NOMO-1 (cell line): ENCODE measurements around the gene SOX15.
"Not testable (repeated sequence)": the region's sequence is repeated elsewhere in the genome, so short reads cannot be mapped to it uniquely, and the experiment has no call there.

Experiments used
- DNase-seq, 2 experiments: peaks; one replicate each; lab custom pipeline; 2025; ENCODE audit not compliant: unreplicated experiment in 2 of 2; lab: John Stamatoyannopoulos, UW

The SOX15 gene

DNA sequence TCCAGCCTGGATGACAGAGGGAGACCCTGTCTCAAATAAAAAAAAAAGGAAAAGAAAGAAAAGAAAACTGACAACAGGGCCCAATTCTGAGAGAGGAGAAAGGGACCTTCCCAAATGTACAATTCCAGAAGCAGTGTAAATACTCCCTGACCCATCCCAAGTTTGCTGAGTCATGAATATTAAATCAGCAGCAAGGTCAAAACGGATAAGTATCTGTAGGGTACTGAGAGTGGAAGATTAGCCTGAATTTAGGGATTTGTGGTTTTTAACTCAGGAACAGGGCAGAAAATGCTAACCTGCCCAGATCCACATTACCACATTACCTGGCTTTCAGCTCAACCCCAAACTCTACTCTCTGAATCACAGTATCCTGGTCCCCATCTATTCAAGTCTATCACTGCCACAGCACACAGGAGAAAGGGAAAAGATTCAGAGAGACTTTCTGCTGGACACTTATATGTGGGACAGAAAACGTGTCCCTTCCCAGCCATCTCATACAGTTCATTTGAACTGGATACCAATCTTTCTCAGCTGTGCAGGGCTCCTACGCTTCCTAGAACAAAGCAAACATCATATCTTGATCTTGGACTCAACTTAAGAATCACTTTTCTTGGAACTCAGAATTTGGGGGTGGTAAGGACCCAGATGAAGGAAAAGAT, 21.9 kb upstream of the SOX15 start:
- no peak for DNase-seq

DNA sequence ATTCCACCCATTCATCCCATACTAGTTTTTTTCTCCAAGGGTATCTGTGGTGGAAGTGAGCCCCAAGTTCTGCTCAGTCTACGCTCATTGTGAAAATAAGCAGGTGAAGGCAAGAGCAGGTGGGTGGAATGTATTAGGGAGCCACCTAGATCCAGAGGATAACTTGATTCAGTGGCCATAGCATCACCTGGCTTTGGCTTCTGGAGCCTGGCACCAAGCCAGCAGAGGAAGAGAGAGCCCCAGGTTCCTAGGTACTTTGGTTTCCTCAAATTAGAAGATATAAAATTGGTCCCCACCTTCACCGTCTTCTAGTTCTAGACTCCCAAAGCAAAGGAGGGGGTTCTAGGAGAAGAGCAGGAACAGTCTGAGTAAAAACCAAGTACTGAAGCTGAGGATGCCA, 20.7 kb upstream of the SOX15 start:
- no peak for DNase-seq

DNA sequence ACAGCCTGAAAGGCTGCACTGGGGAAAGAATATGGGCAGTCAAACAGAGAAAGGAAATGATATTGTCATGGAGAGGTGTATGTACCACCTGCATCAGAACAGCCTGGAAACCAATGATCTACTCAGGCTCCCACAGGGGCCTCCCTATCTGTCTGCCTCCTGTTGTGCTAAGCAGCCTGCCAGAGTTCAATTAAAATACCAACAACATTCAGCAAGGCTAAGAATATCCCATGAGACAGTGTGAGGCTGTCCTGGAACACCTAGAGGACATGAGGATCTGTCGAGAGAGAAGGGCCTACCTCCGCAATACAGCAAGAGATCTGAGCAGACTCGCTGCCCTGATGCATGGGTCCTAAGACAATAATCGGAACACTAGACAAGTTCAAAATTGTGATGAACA, 16.4 kb upstream of the SOX15 start:
- no peak for DNase-seq

DNA sequence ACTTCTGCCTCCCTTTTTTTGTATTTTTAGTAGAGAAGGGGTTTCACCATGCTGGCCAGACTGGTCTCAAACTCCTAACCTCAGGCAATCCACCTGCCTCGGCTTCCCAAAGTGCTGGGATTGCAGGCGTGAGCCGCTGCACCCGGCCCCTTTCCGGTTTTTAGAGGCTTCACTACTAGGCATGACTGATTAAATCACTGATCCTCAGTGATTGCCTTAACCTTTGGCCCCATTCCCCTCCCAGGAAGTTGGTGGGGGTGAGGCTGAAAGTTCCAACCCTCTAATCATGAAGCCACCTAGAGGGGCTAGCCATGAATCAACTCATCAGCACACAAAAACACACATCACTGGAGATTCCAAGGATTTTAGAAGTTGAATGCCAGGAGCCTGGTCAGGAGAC, 7.7 kb upstream of the SOX15 start:
- not testable (repeated sequence) for DNase-seq

DNA sequence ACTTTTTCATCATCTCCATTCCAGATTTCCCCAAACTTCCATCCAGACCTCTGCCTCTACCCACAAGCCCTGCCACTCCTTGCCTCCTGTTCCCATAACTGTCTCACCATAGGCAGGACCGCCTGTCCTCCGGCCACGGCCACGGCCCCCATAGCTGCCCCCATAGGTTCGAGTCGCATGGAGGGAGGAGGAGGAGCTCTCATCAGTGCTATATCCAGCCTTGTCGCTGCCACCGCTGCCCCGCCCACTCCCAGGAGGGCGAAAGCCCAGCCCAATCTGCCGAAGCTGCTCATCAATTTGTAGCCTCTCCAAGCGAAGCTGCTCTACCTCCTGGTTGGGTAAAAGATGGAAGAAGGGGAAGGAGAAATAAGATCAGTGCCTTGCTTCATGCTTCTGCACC, 3.4 kb upstream of the SOX15 start:
- DNase-seq = no peak

DNA sequence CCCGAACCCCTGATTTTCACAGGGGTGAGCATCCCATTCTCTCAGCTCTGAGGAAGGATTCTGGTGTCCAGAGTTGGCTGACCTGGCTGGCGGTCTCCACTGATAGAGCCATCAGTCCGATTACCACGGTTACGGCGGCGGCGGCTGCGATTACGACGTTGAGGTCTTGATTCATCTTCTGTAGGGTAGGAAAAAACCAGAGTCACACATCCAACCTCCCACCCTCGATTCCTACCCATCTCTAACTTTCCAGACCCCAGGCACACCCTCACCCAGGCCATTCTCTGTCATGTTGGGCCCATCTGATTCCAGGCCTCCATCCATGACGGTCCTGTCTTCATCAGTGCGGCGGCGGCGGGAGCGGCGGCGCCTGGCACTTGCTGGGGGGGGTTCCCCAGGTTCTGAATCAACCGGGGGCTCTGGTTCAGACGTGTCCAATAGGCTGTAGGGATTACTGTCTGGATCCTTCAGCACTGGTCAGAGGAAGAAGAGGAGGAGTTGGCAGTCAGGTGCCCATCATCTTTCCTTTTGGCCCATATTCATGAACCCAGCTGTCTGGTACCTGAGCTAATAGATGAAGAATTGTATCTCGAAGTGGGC, 2.6 kb upstream of the SOX15 start:
- no peak for DNase-seq

DNA sequence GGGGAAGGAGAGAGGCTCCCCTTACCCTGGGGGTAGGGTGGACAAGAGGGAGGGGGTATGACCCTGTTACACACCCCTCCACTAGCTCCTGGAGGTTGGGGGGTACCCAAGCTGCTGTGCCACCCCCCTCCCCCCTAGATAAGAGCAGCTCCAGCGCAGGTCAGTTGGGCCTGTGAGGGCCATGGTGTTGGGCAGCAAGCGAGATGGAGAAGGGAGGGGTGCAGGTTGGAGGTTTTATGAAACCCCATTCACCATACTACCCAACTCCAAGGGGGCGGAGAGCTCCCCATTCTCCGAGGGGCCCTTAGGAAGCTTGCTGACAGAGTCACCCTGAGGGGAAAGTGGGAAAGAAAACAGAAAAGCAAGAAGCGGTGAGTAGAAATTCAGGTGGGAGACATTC, 1.7 kb upstream of the SOX15 start:
- no peak for DNase-seq

DNA sequence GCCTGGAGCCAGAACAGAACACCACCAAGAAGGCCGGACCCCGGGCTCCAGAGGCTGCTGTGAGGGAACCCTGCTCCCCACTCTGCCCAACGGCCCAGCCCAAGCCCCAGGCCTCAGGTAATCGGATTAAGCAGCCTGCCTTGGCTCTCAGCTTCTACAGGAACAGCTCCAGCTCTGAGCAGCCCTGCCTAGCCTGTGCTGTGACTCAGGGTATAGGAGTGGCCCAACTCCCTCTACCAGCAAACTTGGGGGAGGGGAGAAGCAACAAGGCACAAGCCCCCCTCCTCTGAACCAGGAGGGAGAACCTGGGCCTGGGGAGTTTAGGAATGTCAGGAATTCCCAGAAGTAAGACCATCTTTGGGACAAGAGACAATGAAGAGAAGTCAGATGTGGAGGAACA, 849 bp upstream of the SOX15 start:
- no peak for DNase-seq

DNA sequence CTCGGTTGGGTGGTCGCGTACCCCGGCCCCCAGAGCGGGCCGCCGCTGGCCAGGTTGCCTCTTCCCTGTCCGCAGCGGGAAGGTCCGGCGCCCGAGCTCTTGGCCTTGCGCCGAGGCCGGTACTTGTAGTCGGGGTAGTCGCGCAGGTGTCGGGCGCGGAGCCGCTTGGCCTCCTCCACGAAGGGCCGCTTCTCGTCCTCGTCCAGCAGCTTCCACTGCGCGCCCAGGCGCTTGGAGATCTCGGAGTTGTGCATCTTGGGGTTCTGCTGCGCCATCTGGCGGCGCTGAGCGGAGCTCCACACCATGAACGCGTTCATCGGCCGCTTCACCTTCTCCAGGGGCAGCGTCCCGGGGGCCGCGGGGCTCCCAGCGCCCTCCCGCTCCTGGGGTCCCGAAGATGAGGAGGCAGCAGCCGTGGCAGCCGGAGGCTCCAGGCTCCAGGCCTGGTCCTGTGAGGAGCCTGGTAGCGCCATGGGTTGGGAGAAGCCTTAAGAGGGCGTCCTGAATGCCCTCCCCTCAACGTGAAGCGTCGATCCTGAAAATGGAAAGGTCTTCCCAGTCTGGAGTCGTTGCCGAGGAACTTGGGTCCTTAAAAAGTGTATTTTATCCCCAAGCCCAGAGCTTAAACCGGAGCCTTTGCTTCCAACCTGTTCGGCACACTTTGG, 558 bp downstream of the SOX15 start:
- DNase-seq = peak; percentile 63 to 74

DNA sequence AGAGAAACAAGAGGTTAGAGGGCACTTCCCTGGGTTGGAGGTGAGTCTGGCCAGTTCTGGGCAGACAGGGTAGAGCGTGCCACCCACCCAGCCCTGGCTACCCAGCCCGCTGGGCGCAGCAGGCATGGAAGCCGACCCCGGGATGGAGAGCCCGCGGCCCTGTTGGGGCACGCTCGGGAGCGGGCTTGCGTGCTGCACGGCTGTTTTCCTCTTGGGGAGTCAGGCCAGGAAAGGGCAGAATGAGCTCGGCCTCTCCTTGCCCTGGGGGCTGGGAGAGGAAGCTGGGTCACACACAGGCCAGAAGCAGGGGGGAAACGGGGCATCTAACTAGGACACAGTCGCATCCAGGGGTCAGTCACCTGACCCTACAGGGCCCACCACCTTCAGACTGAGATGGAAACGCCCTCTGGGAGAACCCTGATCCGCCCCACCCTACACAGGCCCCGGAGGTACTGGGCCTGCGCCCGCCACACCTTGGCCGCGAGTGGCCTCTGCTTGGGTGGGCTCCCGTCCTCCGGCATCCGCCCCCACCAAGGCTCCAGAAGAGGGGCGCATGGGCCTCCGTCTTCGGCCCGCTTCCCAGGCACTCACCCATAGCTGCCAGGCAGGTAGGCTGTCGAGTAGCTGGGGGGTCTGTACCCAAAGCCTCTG, 1.2 kb downstream of the SOX15 start:
- no peak for DNase-seq

DNA sequence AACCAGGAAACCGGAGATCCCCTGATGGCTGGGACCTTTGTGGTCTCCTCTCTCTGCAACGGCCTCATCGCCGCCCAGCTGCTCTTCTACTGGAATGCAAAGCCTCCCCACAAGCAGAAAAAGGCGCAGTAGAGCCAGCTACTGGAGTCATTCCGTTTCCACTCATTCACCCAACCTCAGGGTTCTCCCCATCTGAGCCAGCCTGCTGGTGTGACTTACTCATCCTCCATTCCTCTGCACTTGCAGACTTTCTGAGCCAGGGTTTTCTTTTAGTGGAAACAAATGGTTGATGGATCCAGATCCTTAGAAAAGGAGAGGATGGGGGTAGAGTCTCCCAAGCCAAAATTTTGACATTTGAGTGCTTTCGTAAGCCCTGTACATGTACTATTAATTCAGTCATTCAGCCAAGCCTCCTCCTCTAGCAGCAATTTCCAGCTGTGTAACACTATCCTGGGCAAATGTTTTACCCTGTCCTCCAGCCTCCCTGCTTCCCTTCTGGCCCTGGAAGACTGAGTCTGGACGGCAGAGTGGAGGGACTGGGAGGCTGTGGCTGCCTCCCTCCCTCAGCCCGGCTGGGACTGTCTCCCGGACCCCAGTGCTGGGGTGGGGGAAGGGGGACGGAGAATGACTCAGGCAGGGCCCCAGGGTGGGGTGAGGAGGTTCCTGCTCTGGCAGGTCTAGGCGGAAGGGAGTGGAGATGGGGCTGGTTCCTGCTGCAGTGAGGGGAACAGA, 2.3 kb downstream of the SOX15 start:
- peak; percentile 26 to 42 for DNase-seq

DNA sequence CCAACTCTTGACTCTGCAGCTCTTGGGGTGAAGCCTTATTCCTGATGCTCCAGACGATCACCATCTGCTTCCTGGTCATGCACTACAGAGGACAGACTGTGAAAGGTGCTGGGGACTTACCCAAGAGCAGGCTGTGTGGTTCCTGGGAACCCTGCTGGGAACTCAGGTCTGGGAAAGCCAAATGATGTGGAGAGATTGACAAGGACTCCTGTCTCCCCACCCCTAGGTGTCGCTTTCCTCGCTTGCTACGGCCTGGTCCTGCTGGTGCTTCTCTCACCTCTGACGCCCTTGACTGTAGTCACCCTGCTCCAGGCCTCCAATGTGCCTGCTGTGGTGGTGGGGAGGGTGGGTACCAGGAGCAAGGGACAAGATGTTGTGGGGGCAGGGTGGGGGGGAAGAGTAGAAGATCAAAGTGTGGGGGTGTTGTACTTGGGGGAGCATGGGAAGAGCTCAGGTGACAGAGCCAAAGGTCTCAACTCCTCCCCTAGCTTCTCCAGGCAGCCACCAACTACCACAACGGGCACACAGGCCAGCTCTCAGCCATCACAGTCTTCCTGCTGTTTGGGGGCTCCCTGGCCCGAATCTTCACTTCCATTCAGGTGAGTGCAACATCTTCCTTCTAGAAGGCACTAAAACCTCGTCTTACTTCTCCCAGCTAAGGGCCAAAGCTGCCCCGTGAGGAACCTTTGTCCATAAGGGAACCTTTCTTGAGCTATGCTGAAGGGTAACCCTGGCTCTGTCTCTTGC, 3.0 kb downstream of the SOX15 start:
- DNase-seq = peak in 1 of 2 experiments; percentile 26

DNA sequence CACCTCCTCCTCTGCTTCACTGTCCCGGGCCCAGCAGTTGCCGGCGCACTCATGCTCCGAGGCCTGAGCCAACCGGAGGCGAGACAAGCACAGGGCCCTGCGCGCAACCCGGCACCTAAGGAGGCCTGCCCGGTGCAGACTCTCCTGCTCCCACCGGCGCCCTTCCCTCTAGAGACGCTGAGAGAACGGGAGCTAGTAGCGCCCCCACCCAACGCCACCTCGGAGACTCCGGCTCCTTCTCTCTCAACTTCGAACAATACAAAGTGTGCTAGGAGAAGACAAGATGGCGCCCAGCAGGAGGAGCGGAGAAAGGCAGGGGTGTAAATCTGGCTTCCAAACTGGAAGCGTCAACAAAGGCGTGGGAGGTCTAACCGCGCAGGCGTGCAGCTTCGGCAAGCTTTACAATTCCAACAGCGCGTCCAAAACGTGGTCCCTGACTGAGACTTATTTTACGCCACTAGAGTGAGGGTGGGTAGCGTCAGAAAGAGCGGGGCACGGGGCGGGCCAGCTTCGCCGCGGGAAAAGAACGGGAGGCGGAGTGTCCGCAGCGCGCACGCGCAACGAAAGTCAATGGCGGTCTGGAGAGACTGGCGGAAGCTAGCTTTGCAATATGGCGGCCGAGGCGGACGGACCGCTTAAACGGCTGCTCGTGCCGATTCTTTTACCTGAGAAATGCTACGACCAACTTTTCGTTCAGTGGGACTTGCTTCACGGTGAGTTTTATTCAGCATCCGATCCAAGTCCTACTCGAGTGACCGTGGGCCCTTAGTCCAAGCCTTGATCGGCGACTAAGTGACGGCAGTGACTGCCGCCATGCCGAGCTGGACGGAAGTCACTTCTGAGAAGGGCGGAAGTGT, 6.4 kb downstream of the SOX15 start, which contains the start of gene MPDU1:
TSS of gene MPDU1 (plus strand) at position 600 of the 857 bp plus-strand sequence. CDS start at position 611, 11 bp downstream.
- DNase-seq = peak; percentile 94 to 97

DNA sequence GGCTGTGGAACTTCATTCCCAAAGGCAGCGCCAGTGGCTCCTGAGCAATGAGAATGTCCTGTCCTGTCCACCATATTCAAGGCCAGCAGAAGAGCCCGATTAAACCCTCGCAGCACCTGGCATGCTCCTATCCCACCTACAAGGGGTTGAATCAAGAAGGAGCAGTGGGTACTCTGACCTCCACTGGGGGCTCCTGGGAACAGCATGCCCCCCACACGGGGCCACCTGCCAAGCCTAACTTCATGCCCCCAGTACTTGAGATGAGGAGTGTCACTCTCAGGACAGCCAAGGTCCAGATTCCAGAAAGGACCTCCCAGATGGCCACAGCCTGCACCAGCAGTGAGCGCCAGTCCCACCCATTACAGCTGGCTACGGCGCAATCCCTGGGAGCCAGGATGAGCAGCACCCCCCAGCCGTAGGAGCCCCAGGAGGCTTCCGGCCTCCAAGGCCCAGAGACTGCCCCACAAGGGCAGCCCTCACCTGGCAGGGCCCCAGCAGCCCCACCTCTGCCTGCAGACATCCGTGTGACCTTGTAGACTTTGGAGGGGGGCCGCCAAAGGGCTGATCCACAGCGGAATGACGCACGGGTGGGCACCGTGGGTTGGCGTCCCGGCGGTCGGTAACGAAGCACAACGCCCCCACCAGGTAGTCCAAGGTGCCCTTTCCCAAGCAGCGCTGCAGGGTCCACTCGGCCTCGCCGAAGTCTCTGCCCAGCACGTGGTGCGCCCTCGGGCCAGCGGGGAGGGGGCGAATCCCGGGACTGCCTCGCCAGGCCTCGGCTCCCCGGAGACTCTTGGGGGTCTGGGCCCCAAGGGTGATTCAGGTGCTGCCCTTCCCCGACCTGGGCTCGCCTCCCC, 7.3 kb downstream of the SOX15 start:
- DNase-seq = no peak

DNA sequence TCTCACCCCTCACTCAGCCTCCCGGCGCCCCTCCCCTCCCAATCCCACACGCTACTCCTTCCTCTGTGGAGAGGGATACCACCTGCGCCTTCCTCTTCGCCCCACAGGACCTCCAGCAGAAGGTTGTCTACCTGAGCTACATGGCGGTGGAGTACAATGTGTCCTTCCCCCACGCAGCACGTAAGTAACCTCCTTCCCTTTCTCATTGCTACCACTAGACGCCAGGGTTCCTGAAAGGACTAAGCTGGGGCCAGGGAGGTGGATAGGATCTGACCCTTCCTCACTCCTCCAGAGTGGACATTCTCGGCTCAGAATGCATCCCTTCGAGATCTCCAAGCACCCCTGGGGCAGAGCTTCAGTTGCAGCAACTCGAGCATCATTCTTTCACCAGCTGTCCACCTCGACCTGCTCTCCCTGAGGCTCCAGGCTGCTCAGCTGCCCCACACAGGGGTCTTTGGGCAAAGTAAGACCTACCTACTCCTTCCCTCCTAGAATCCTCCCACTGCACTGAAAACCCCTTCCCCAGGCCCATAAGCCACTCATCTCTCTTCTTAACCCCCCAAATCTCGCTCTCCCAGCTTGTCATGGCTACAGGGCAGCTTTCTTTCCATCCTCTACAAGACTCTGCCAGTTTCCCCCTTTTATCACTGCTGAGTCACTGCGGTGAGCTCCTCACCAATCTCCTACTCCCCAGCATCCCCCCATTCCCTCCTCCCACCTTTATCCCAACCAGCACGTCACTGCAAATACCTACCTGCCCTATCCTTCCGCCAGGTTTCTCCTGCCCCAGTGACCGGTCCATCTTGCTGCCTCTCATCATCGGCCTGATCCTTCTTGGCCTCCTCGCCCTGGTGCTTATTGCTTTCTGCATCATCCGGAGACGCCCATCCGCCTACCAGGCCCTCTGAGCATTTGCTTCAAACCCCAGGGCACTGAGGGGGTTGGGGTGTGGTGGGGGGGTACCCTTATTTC, 9.0 kb downstream of the SOX15 start:
- no peak for DNase-seq

DNA sequence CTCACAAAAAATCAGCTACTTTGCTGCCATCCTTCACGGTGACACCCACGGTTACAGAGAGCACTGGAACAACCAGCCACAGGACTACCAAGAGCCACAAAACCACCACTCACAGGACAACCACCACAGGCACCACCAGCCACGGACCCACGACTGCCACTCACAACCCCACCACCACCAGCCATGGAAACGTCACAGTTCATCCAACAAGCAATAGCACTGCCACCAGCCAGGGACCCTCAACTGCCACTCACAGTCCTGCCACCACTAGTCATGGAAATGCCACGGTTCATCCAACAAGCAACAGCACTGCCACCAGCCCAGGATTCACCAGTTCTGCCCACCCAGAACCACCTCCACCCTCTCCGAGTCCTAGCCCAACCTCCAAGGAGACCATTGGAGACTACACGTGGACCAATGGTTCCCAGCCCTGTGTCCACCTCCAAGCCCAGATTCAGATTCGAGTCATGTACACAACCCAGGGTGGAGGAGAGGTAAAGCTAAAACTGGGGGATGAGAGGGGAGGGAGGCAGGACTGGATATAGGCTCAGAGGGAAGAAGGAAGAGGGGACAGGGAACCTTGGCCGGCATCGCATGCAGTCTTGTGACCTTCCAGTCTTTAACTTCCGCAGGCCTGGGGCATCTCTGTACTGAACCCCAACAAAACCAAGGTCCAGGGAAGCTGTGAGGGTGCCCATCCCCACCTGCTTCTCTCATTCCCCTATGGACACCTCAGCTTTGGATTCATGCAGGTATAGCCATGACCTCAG, 9.9 kb downstream of the SOX15 start:
- peak in 1 of 2 experiments; percentile 55 for DNase-seq
